HT-29 (cell line): Measurements from ENCODE around the gene MAN2C1. TPM values are rescaled to one million over a fixed set of nuclear protein-coding genes. Genes with fewer than 3 reads are reported as not detected.
"Not testable (repeated sequence)": the region's sequence is repeated elsewhere in the genome, so short reads cannot be mapped to it uniquely, and the experiment has no call there.

Source experiments
- DNase-seq: peaks from one replicate; pipeline ENCODE4 v3.0.0-alpha.2; 2015; ENCODE audit warnings: low spot score
- total RNA-seq: library from RNA; depleted of rRNA; stranded (reverse); fragments of >200 nt; shearing (Covaris generic); gene quantifications from 2 replicates; pipeline ENCODE4 v1.2.3, GENCODE V29; 2014; rRNA removed

Gene MAN2C1
- total RNA-seq: 200 and 234 TPM in 2 replicates

- peak; percentile 99 for DNase-seq
Measured at GRCh38 chr15:75367913-75368688, at the start of gene MAN2C1. MAN2C1 (minus strand) TSS chr15:75368607; CDS start chr15:75368583, 24 bp downstream.

GRCh38 chr15:75416584-75416983 is 48.2 kb upstream of the MAN2C1 start:
- no peak for DNase-seq

GRCh38 chr15:75410196-75410595 is 41.8 kb upstream of the MAN2C1 start:
- DNase-seq: no peak

- DNase-seq: no peak
Measured at GRCh38 chr15:75407083-75407482, 38.7 kb upstream of the MAN2C1 start.

GRCh38 chr15:75403892-75404291 is 35.5 kb upstream of the MAN2C1 start:
- no peak for DNase-seq

GRCh38 chr15:75397494-75397893 is 29.1 kb upstream of the MAN2C1 start:
- no peak for DNase-seq

GRCh38 chr15:75389791-75390382 is 21.5 kb upstream of the MAN2C1 start:
- no peak for DNase-seq

GRCh38 chr15:75383986-75384385 is 15.6 kb upstream of the MAN2C1 start:
- not testable (repeated sequence) for DNase-seq

- DNase-seq: no peak
Measured at GRCh38 chr15:75380773-75381172, 12.4 kb upstream of the MAN2C1 start.

- DNase-seq: no peak
Measured at GRCh38 chr15:75371901-75372688, 3.7 kb upstream of the MAN2C1 start.

GRCh38 chr15:75371486-75371885 is 3.1 kb upstream of the MAN2C1 start:
- DNase-seq: no peak

- DNase-seq: no peak
Measured at GRCh38 chr15:75369897-75370581, 1.6 kb upstream of the MAN2C1 start.

GRCh38 chr15:75368689-75369239 is 357 bp upstream of the MAN2C1 start:
- no peak for DNase-seq

GRCh38 chr15:75367406-75367912 is 948 bp downstream of the MAN2C1 start:
- no peak for DNase-seq

GRCh38 chr15:75367006-75367405 is 1.4 kb downstream of the MAN2C1 start:
- no peak for DNase-seq

GRCh38 chr15:75366163-75366562 is 2.2 kb downstream of the MAN2C1 start:
- no peak for DNase-seq

GRCh38 chr15:75364881-75365280 is 3.5 kb downstream of the MAN2C1 start:
- no peak for DNase-seq

- no peak for DNase-seq
Measured at GRCh38 chr15:75363786-75364185, 4.6 kb downstream of the MAN2C1 start.

- DNase-seq: no peak
Measured at GRCh38 chr15:75362642-75363249, 5.7 kb downstream of the MAN2C1 start.

GRCh38 chr15:75361989-75362641 is 6.3 kb downstream of the MAN2C1 start:
- DNase-seq: no peak
